Uterus (tissue), 2 donors: Measurements from ENCODE around the gene NMNAT2.

Experiments
- POLR2A ChIP-seq, 2 donors: fragments of 450-650 bp; IDR thresholded peaks; one replicate each; pipeline ENCODE4 v1.6.1; 2016; ENCODE audit warnings: antibody characterized with exemption in 2 of 2, mild to moderate bottlenecking in 1 of 2, moderate library complexity in 1 of 2
- TF ChIP-seq, protein P1 (sequence below), 4 experiments: fragments of 200-600 bp in 2 of 4; fragments of 450-650 bp in 2 of 4; sonication (generic) in 2 of 4; IDR thresholded peaks; one replicate each; pipeline ENCODE4 v1.5.1; 2016 to 2019; ENCODE audit warnings: antibody characterized with exemption in 4 of 4, mild to moderate bottlenecking in 2 of 4, moderate library complexity in 1 of 4

DNA sequence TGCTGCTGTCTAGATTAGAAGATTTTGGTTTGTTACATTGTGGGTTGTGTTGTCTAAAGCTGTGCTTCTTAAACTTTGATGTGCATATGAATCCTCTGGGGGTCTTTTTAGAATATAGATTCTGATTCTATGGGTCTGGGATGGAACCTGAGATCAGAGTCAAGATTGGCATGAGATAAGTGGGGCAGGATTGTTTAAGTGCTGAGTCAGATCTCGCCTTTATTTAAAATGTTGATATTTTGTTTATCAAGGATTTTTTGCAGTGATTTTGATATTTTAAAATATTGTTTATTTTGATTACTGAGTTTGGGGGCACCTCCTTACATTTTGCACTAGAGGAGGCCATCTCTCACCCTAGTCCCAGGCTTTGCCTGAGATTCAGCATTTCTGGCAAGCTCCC lies 117.4 kb downstream of the NMNAT2 start:
- TF ChIP-seq, protein P1, sequence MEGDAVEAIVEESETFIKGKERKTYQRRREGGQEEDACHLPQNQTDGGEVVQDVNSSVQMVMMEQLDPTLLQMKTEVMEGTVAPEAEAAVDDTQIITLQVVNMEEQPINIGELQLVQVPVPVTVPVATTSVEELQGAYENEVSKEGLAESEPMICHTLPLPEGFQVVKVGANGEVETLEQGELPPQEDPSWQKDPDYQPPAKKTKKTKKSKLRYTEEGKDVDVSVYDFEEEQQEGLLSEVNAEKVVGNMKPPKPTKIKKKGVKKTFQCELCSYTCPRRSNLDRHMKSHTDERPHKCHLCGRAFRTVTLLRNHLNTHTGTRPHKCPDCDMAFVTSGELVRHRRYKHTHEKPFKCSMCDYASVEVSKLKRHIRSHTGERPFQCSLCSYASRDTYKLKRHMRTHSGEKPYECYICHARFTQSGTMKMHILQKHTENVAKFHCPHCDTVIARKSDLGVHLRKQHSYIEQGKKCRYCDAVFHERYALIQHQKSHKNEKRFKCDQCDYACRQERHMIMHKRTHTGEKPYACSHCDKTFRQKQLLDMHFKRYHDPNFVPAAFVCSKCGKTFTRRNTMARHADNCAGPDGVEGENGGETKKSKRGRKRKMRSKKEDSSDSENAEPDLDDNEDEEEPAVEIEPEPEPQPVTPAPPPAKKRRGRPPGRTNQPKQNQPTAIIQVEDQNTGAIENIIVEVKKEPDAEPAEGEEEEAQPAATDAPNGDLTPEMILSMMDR (IDR thresholded peaks at IDR 0.05) = no peak
- no peak for TF ChIP-seq POLR2A (IDR thresholded peaks at IDR 0.05)
